GM18870 (cell line): ENCODE results near the gene ACAP3.

Experiments used
- ATAC-seq: cut with Tn5 transposase; IDR thresholded peaks from one replicate; pipeline ENCODE4 v1.9.1; 2021; ENCODE audit warnings: moderate library complexity; ENCODE audit not compliant: unreplicated experiment

The ACAP3 gene

GRCh38 chr1:1345860-1346500 lies 38.2 kb upstream of the ACAP3 start:
- ATAC-seq: no peak

GRCh38 chr1:1345384-1345783 lies 37.7 kb upstream of the ACAP3 start:
- ATAC-seq: no peak

- no peak for ATAC-seq
Observed at GRCh38 chr1:1344655-1345361, 37.1 kb upstream of the ACAP3 start.

GRCh38 chr1:1343811-1344421 lies 36.2 kb upstream of the ACAP3 start:
- ATAC-seq: no peak

- ATAC-seq: no peak
Observed at GRCh38 chr1:1342584-1343115, 34.9 kb upstream of the ACAP3 start.

- ATAC-seq: no peak
Observed at GRCh38 chr1:1342061-1342562, 34.4 kb upstream of the ACAP3 start.

- ATAC-seq: no peak
Observed at GRCh38 chr1:1341549-1342021, 33.9 kb upstream of the ACAP3 start.

- no peak for ATAC-seq
Observed at GRCh38 chr1:1340791-1341548, 33.2 kb upstream of the ACAP3 start.

GRCh38 chr1:1340185-1340584 lies 32.5 kb upstream of the ACAP3 start:
- no peak for ATAC-seq

GRCh38 chr1:1338278-1338677 lies 30.5 kb upstream of the ACAP3 start:
- ATAC-seq: no peak

GRCh38 chr1:1337793-1338147 lies 30.0 kb upstream of the ACAP3 start:
- ATAC-seq: no peak

- no peak for ATAC-seq
Observed at GRCh38 chr1:1336931-1337792, 29.4 kb upstream of the ACAP3 start.

- no peak for ATAC-seq
Observed at GRCh38 chr1:1336446-1336845, 28.7 kb upstream of the ACAP3 start.

GRCh38 chr1:1335792-1336248 lies 28.1 kb upstream of the ACAP3 start:
- ATAC-seq: no peak

- ATAC-seq: no peak
Observed at GRCh38 chr1:1335283-1335682, 27.6 kb upstream of the ACAP3 start.

GRCh38 chr1:1334835-1335234 lies 27.1 kb upstream of the ACAP3 start:
- no peak for ATAC-seq

- ATAC-seq: no peak
Observed at GRCh38 chr1:1333551-1334241, 26.0 kb upstream of the ACAP3 start.

- ATAC-seq: no peak
Observed at GRCh38 chr1:1332774-1333480, 25.2 kb upstream of the ACAP3 start.
